Heart left ventricle (tissue), 13 donors: ENCODE measurements around the gene NFATC2IP.

Source experiments
- CTCF ChIP-seq, 12 donors: fragments of 200-600 bp; sonication (generic) in 4 of 12; IDR thresholded peaks; one replicate each; pipeline versions ENCODE4 v1.5.0 to v1.8.0; 2018 to 2022; ENCODE audit warnings: antibody characterized with exemption in 12 of 12, mild to moderate bottlenecking in 5 of 12
- POLR2A ChIP-seq, 2 donors: fragments of 450-650 bp; IDR thresholded peaks; one replicate each; pipeline ENCODE4 v1.6.1; 2017; ENCODE audit warnings: antibody characterized with exemption in 2 of 2, mild to moderate bottlenecking in 2 of 2, moderate library complexity in 2 of 2
- donor health status: ischemic (EF 13 %, LVEDD 7.1; RV severe dilation, severe dysfunction).
- donor health status: DM: no; HTN: yes; CAD: no.
- donor health status: DM: no; HTN: no; CAD: no.
- donor health status: ischemic (EF 25% LVEDD 6.9; RV normal size, moderate dysfunction).
- donor health status: ischemic (EF 25% LVEDD 5.7; RV mildly dilated, moderate dysfunction).
- donor health status: ischemic (EF 35%, LVEDD 5.7; RV mildly dilated, moderate dysfunction).
- donor health status: nonischemic (EF 11% LVEDD 7.7; RV severe dilation, severe dysfunction).
- donor health status: DM: yes; HTN: yes; CAD: no.
- donor health status: PGD.
- donor health status: ischemic (EF 29% LVEDD 5.4; RV normal size, mild dysfunction).
- donor health status: nonischemic (EF 23%, LVEDD 6.1; RV moderate dilation, normal function).

- TF ChIP-seq CTCF (IDR thresholded peaks at IDR 0.05) (no peak), POLR2A (IDR thresholded peaks at IDR 0.05) (no peak)
These were observed 58.5 kb downstream of the NFATC2IP start for GRCh38 chr16:29009050-29009837.
